HG02623 (cell line): ENCODE measurements around the gene POFUT2.

Experiments
- ATAC-seq: cut with Tn5 transposase; IDR thresholded peaks from one replicate; pipeline ENCODE4 v1.9.1; 2021; ENCODE audit warnings: moderate library complexity; ENCODE audit not compliant: unreplicated experiment

The POFUT2 gene

DNA sequence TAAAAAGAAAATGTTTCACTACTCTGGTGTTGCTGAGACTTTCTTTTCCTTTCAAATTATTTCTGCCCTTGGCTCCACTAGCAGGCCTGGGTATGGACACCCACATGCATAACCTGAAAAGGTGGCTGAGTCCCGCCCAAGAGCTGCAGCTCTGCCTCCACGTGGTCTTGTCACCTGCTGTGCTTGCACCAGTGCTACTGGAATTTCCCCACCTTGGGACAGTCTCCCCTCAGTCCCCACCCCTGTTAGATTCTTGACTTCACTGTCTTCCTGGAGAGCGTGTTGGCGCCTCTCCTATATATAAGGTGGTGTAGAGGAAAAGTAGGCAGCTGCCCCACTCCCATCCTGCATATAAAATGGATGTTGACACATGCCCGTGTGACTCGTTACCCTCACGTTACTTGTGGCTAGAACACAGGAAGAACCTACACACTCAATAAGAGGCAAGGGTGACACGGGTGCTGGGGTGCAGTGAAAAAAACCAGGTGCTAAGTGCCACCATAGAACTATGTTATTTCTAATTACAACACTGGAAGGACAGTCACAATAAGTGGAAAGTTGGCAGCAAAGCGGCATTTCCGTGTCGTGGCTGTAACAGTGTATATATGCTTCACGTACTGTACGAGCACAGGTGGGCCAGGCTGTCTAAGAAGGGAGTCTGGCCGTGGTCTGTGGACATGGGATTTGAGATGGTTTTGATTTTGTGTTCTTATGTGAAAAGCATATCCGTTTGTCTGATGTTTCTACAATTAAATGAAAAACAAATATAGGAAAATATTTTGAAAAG is 61.0 kb downstream of the POFUT2 start:
- no peak for ATAC-seq

- ATAC-seq, result no peak
Measured at GRCh38 chr21:45225741-45226327, 61.9 kb downstream of the POFUT2 start.

DNA sequence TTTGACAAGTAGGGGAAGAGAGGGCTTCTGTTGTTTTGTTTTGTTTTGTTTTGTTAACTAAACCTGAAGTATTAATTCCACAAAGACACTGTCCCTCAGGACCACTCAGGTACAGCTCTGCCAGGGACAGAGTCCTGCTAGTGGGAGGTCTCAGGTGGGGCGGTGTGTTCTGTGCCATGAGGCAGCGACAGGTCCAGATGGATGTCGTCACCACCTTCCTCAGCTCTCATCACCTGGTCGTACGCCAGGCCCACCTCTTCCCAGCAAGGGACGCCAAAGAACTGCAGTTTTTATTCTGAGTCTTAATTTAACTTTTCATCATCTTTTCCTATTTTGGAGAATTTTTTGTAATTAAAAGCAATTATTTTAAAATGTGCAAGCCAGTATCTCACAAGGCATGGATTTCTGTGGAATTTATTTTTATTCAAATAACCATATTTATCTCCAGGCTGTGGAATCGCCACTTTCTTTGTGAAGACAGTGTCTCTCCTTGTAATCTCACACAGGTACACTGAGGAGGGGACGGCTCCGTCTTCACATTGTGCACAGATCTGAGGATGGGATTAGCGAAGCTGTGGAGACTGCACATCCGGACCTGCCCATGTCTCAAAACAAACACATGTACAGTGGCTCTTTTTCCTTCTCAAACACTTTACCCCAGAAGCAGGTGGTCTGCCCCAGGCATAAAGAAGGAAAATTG is 62.5 kb downstream of the POFUT2 start:
- no peak for ATAC-seq

- no peak for ATAC-seq
Measured at GRCh38 chr21:45224189-45224938, 63.3 kb downstream of the POFUT2 start.

- no peak for ATAC-seq
Measured at GRCh38 chr21:45223236-45224185, 64.2 kb downstream of the POFUT2 start.

DNA sequence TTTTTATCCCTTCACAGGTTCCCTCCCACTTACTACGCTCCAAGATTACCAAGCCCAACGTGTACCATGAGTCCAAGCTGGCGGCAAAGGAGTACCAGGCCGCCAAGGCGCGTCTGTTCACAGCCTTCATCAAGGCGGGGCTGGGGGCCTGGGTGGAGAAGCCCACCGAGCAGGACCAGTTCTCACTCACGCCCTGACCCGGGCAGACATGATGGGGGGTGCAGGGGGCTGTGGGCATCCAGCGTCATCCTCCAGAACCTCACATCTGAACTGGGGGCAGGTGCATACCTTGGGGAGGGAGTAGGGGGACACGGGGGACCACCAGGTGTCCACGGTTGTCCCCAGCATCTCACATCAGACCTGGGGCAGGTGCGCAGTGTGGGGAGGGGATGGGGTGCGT is 65.7 kb downstream of the POFUT2 start:
- no peak for ATAC-seq

GRCh38 chr21:45220714-45221490 is 66.8 kb downstream of the POFUT2 start:
- ATAC-seq, result no peak

- ATAC-seq, result no peak
Measured at GRCh38 chr21:45220071-45220481, 67.6 kb downstream of the POFUT2 start.

DNA sequence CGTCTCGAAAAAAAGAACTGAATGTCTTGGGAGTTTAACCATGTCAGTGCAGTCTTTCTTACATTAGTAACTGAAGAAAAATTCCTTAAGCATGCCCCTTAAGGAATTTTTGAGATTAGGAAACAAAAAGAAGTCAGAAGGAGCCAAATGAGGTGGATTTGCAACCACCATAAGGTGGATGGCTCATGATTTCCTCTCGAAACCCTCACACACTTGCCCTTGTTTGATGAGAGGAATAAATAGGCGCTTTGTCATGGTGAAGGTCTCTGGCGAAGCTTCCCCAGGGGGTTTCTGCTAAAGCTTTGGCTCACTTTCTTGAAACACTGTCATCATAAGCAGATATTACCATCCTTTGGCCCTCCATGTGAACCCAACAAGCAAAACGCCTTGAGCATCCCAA is 68.2 kb downstream of the POFUT2 start:
- no peak for ATAC-seq

DNA sequence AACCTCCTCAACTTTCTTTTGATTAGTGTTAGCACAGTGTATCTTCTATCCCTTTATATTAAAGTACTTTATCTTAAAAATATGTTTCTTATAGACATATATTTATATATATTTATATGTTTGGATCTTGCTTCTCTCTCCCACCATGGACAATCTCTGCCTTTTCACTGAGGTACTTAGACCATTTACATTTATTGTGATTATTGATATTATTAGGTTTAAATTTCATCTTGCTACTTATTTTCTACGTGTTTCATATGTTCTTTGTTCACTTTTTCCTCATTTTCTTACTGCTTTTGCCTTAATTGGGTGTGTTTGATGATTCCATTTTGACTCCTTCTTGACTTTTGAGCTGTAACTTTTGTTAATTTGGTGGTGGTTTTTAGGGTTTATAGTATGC is 70.7 kb downstream of the POFUT2 start:
- ATAC-seq, result no peak

GRCh38 chr21:45215213-45215612 is 72.5 kb downstream of the POFUT2 start:
- ATAC-seq, result no peak
